Ovary (tissue), 3 donors: ENCODE measurements around the gene VIPR1.

ENCODE experiments used
- CTCF ChIP-seq, 3 donors: fragments of 450-650 bp in 2 of 3; fragments of 200-600 bp in 1 of 3; IDR thresholded peaks; one replicate each; pipeline versions ENCODE4 v1.5.1 to v1.8.0; 2016 to 2022; ENCODE audit warnings: antibody characterized with exemption in 3 of 3, mild to moderate bottlenecking in 1 of 3
- POLR2A ChIP-seq: fragments of 450-650 bp; IDR thresholded peaks from one replicate; pipeline ENCODE4 v1.6.1; 2017; ENCODE audit warnings: antibody characterized with exemption, mild to moderate bottlenecking, moderate library complexity
- donor health status: DM: no; HTN: no; CAD: no.

- TF ChIP-seq POLR2A (no peak), CTCF (IDR thresholded peaks at IDR 0.05) (no peak)
These were observed 39.4 kb upstream of the VIPR1 start for GRCh38 chr3:42463093-42463492.
